ENCODE data around the gene TCEANC.
"Not testable (repeated sequence)": the region's sequence is repeated elsewhere in the genome, so short reads cannot be mapped to it uniquely, and the experiment has no call there.

The TCEANC gene

GRCh38 chrX:13652850-13653693 is at the start of gene TCEANC:
Gene TCEANC, plus strand, starts transcription at chrX:13653141. Its CDS starts 9,368 bp downstream, at chrX:13662509.
- Histone ChIP-seq H3K4me3 (ENCODE audit: low read depth, low read length) (peak within 1 kb of the TSS; percentile 74), H3K4me1 (ENCODE audit: control insufficient read depth, insufficient read depth, low read length) (0 out of 2 replicates have a peak, but pooled peaks cover 6% of the 10 kb centered on the region), H3K9me3 (ENCODE audit: control insufficient read depth, insufficient read depth, low read depth, low read length) (no peaks in the 10 kb centered on the region), H3K27me3 (ENCODE audit: control insufficient read depth, insufficient read depth, low read length) (no peaks in the 10 kb centered on the region; the same call in 1 of the 2 replicates), H3K36me3 (ENCODE audit: control insufficient read depth, insufficient read depth, low read length) (no peaks in the 10 kb centered on the region), H3K9ac (ENCODE audit: low read length) (peak within 1 kb of the TSS; percentile 71), H3K27ac (ENCODE audit: low read depth, low read length) (0 out of 2 replicates have a peak within 1 kb of the TSS, but pooled peaks have one; percentile 10)

GRCh38 chrX:13605611-13606010 is 47.3 kb upstream of the TCEANC start:
- H3K9me3 ChIP-seq (ENCODE audit: control insufficient read depth, insufficient read depth, low read depth, low read length) = no peaks in the 10 kb centered on the region
- no peak overlapping the region for H3K4me3 ChIP-seq (ENCODE audit: low read depth, low read length)
- H3K9ac ChIP-seq (ENCODE audit: low read length) = no peak overlapping the region
- H3K27me3 ChIP-seq (ENCODE audit: control insufficient read depth, insufficient read depth, low read length) = no peaks in the 10 kb centered on the region; the same call in 1 of the 2 replicates
- no peak overlapping the region for H3K27ac ChIP-seq (ENCODE audit: low read depth, low read length)
- H3K4me1 ChIP-seq (ENCODE audit: control insufficient read depth, insufficient read depth, low read length) = peaks cover 11% of the 10 kb centered on the region
- no peaks in the 10 kb centered on the region for H3K36me3 ChIP-seq (ENCODE audit: control insufficient read depth, insufficient read depth, low read length)

- Histone ChIP-seq H3K36me3 (ENCODE audit: control insufficient read depth, insufficient read depth, low read length) (no peaks in the 10 kb centered on the region), H3K27me3 (ENCODE audit: control insufficient read depth, insufficient read depth, low read length) (no peaks in the 10 kb centered on the region; the same call in 1 of the 2 replicates), H3K4me3 (ENCODE audit: low read depth, low read length) (no peak overlapping the region), H3K4me1 (ENCODE audit: control insufficient read depth, insufficient read depth, low read length) (peaks cover 16% of the 10 kb centered on the region), H3K27ac (ENCODE audit: low read depth, low read length) (no peak overlapping the region), H3K9me3 (ENCODE audit: control insufficient read depth, insufficient read depth, low read depth, low read length) (no peaks in the 10 kb centered on the region), H3K9ac (ENCODE audit: low read length) (no peak overlapping the region)
Observed at GRCh38 chrX:13607331-13607995, 45.5 kb upstream of the TCEANC start.

- no peak overlapping the region for H3K4me3 ChIP-seq (ENCODE audit: low read depth, low read length)
- H3K4me1 ChIP-seq (ENCODE audit: control insufficient read depth, insufficient read depth, low read length) = peaks cover 16% of the 10 kb centered on the region
- H3K27ac ChIP-seq (ENCODE audit: low read depth, low read length) = no peak overlapping the region
- H3K36me3 ChIP-seq (ENCODE audit: control insufficient read depth, insufficient read depth, low read length) = no peaks in the 10 kb centered on the region
- no peak overlapping the region for H3K9ac ChIP-seq (ENCODE audit: low read length)
- H3K9me3 ChIP-seq (ENCODE audit: control insufficient read depth, insufficient read depth, low read depth, low read length) = no peaks in the 10 kb centered on the region
- H3K27me3 ChIP-seq (ENCODE audit: control insufficient read depth, insufficient read depth, low read length) = no peaks in the 10 kb centered on the region; the same call in 1 of the 2 replicates
Observed at GRCh38 chrX:13607996-13608365, 45.0 kb upstream of the TCEANC start.

GRCh38 chrX:13614154-13614553 is 38.8 kb upstream of the TCEANC start:
- H3K27me3 ChIP-seq (ENCODE audit: control insufficient read depth, insufficient read depth, low read length) = no peaks in the 10 kb centered on the region; the same call in 1 of the 2 replicates
- H3K9ac ChIP-seq (ENCODE audit: low read length) = no peak overlapping the region
- peaks cover 3% of the 10 kb centered on the region; the same call in 1 of the 2 replicates for H3K9me3 ChIP-seq (ENCODE audit: control insufficient read depth, insufficient read depth, low read depth, low read length)
- peaks cover 5% of the 10 kb centered on the region; the same call in 1 of the 2 replicates for H3K4me1 ChIP-seq (ENCODE audit: control insufficient read depth, insufficient read depth, low read length)
- no peak overlapping the region for H3K27ac ChIP-seq (ENCODE audit: low read depth, low read length)
- no peaks in the 10 kb centered on the region for H3K36me3 ChIP-seq (ENCODE audit: control insufficient read depth, insufficient read depth, low read length)
- no peak overlapping the region for H3K4me3 ChIP-seq (ENCODE audit: low read depth, low read length)

- Histone ChIP-seq H3K4me3 (ENCODE audit: low read depth, low read length) (no peak overlapping the region), H3K27me3 (ENCODE audit: control insufficient read depth, insufficient read depth, low read length) (peaks cover 7% of the 10 kb centered on the region; the same call in 1 of the 2 replicates), H3K4me1 (ENCODE audit: control insufficient read depth, insufficient read depth, low read length) (peaks cover 13% of the 10 kb centered on the region), H3K27ac (ENCODE audit: low read depth, low read length) (peak overlapping the region; percentile 62), H3K9ac (ENCODE audit: low read length) (peak overlapping the region; percentile 12), H3K36me3 (ENCODE audit: control insufficient read depth, insufficient read depth, low read length) (no peaks in the 10 kb centered on the region), H3K9me3 (ENCODE audit: control insufficient read depth, insufficient read depth, low read depth, low read length) (peaks cover 12% of the 10 kb centered on the region)
Observed at GRCh38 chrX:13620207-13620606, 32.7 kb upstream of the TCEANC start.

- Histone ChIP-seq H3K4me3 (ENCODE audit: low read depth, low read length) (no peak overlapping the region), H3K27me3 (ENCODE audit: control insufficient read depth, insufficient read depth, low read length) (peaks cover 7% of the 10 kb centered on the region; the same call in 1 of the 2 replicates), H3K9ac (ENCODE audit: low read length) (no peak overlapping the region), H3K36me3 (ENCODE audit: control insufficient read depth, insufficient read depth, low read length) (no peaks in the 10 kb centered on the region), H3K27ac (ENCODE audit: low read depth, low read length) (no peak overlapping the region), H3K9me3 (ENCODE audit: control insufficient read depth, insufficient read depth, low read depth, low read length) (peaks cover 10% of the 10 kb centered on the region), H3K4me1 (ENCODE audit: control insufficient read depth, insufficient read depth, low read length) (peaks cover 13% of the 10 kb centered on the region)
Observed at GRCh38 chrX:13622401-13622964, 30.5 kb upstream of the TCEANC start.

- Histone ChIP-seq H3K36me3 (ENCODE audit: control insufficient read depth, insufficient read depth, low read length) (no peaks in the 10 kb centered on the region), H3K4me3 (ENCODE audit: low read depth, low read length) (no peak overlapping the region), H3K27me3 (ENCODE audit: control insufficient read depth, insufficient read depth, low read length) (no peaks in the 10 kb centered on the region), H3K9ac (ENCODE audit: low read length) (no peak overlapping the region), H3K27ac (ENCODE audit: low read depth, low read length) (no peak overlapping the region), H3K4me1 (ENCODE audit: control insufficient read depth, insufficient read depth, low read length) (no peaks in the 10 kb centered on the region), H3K9me3 (ENCODE audit: control insufficient read depth, insufficient read depth, low read depth, low read length) (peaks cover 15% of the 10 kb centered on the region)
Observed at GRCh38 chrX:13627306-13627705, 25.6 kb upstream of the TCEANC start.

- H3K4me1 ChIP-seq (ENCODE audit: control insufficient read depth, insufficient read depth, low read length); H3K27me3 ChIP-seq (ENCODE audit: control insufficient read depth, insufficient read depth, low read length); H3K9ac ChIP-seq (ENCODE audit: low read length); H3K27ac ChIP-seq (ENCODE audit: low read depth, low read length); H3K36me3 ChIP-seq (ENCODE audit: control insufficient read depth, insufficient read depth, low read length); H3K4me3 ChIP-seq (ENCODE audit: low read depth, low read length): not testable (repeated sequence)
- H3K9me3 ChIP-seq (ENCODE audit: control insufficient read depth, insufficient read depth, low read depth, low read length) = peaks cover 37% of the 10 kb centered on the region
Observed at GRCh38 chrX:13637224-13637623, 15.7 kb upstream of the TCEANC start.

GRCh38 chrX:13638021-13638420 is 14.9 kb upstream of the TCEANC start:
- Histone ChIP-seq H3K4me1 (ENCODE audit: control insufficient read depth, insufficient read depth, low read length) (no peaks in the 10 kb centered on the region), H3K27ac (ENCODE audit: low read depth, low read length) (no peak overlapping the region), H3K4me3 (ENCODE audit: low read depth, low read length) (no peak overlapping the region), H3K36me3 (ENCODE audit: control insufficient read depth, insufficient read depth, low read length) (no peaks in the 10 kb centered on the region), H3K27me3 (ENCODE audit: control insufficient read depth, insufficient read depth, low read length) (no peaks in the 10 kb centered on the region; the same call in 1 of the 2 replicates), H3K9ac (ENCODE audit: low read length) (no peak overlapping the region), H3K9me3 (ENCODE audit: control insufficient read depth, insufficient read depth, low read depth, low read length) (peaks cover 37% of the 10 kb centered on the region)

GRCh38 chrX:13638826-13639225 is 14.1 kb upstream of the TCEANC start:
- Histone ChIP-seq H3K4me1 (ENCODE audit: control insufficient read depth, insufficient read depth, low read length) (no peaks in the 10 kb centered on the region), H3K27ac (ENCODE audit: low read depth, low read length) (no peak overlapping the region), H3K27me3 (ENCODE audit: control insufficient read depth, insufficient read depth, low read length) (no peaks in the 10 kb centered on the region; the same call in 1 of the 2 replicates), H3K36me3 (ENCODE audit: control insufficient read depth, insufficient read depth, low read length) (no peaks in the 10 kb centered on the region), H3K9ac (ENCODE audit: low read length) (no peak overlapping the region), H3K4me3 (ENCODE audit: low read depth, low read length) (no peak overlapping the region), H3K9me3 (ENCODE audit: control insufficient read depth, insufficient read depth, low read depth, low read length) (peaks cover 37% of the 10 kb centered on the region)
